ENCODE results near the gene CALCOCO1.

CALCOCO1 gene

DNA sequence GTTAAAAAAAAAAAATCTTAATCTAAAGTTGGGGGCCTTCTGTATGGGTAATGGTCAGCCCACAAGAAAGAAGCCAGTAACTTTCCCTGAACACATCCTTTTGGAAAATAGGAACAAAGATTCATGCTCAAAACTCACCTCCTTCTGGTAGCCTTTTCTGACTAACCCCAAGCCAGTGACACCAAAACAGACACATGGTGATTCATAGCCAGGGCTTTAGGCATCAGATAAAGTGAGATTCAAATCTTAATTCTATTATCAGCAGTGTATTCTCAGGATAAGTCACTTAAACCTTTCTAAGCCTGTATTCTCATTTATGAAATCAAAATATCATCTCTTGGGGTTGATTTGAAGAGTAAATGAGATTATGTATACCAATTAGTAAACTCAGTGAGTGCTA, 56.3 kb downstream of the CALCOCO1 start:
- H3F3A ChIP-seq (ENCODE audit: control insufficient read depth, insufficient read depth): no peaks in the 10 kb centered on the region
- H3K9me3 ChIP-seq (ENCODE audit: control insufficient read depth, insufficient read depth, low read length): no peaks in the 10 kb centered on the region
- no peak overlapping the region for H3K4me3 ChIP-seq (ENCODE audit: low read length)
- TF ChIP-seq, protein P1, sequence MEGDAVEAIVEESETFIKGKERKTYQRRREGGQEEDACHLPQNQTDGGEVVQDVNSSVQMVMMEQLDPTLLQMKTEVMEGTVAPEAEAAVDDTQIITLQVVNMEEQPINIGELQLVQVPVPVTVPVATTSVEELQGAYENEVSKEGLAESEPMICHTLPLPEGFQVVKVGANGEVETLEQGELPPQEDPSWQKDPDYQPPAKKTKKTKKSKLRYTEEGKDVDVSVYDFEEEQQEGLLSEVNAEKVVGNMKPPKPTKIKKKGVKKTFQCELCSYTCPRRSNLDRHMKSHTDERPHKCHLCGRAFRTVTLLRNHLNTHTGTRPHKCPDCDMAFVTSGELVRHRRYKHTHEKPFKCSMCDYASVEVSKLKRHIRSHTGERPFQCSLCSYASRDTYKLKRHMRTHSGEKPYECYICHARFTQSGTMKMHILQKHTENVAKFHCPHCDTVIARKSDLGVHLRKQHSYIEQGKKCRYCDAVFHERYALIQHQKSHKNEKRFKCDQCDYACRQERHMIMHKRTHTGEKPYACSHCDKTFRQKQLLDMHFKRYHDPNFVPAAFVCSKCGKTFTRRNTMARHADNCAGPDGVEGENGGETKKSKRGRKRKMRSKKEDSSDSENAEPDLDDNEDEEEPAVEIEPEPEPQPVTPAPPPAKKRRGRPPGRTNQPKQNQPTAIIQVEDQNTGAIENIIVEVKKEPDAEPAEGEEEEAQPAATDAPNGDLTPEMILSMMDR (IDR thresholded peaks at IDR 0.05; ENCODE audit: low read depth, low read length, poor library complexity, severe bottlenecking): no peak
- TF ChIP-seq EZH2phosphoT487 (IDR thresholded peaks at IDR 0.05; ENCODE audit: borderline replicate concordance, low read length): no peak
- H4K20me1 ChIP-seq (ENCODE audit: control insufficient read depth, insufficient read depth, low read depth, low read length): no peaks in the 10 kb centered on the region
- H3K9me2 ChIP-seq (replicated peaks; ENCODE audit: control insufficient read depth, low read length): no peaks in the 10 kb centered on the region
- no peak overlapping the region for H3K4me2 ChIP-seq (ENCODE audit: low read length)
- H3K4me1 ChIP-seq (ENCODE audit: control insufficient read depth, low read length): peaks cover 12% of the 10 kb centered on the region
- peaks cover 77% of the 10 kb centered on the region for H3K36me3 ChIP-seq (ENCODE audit: control insufficient read depth, low read length)
- peaks cover 24% of the 10 kb centered on the region for H3K79me2 ChIP-seq (ENCODE audit: control insufficient read depth, low read length)
- H3K27me3 ChIP-seq (ENCODE audit: control insufficient read depth, low read length): no peaks in the 10 kb centered on the region
- H3K27ac ChIP-seq (ENCODE audit: low read depth, low read length): no peak overlapping the region

DNA sequence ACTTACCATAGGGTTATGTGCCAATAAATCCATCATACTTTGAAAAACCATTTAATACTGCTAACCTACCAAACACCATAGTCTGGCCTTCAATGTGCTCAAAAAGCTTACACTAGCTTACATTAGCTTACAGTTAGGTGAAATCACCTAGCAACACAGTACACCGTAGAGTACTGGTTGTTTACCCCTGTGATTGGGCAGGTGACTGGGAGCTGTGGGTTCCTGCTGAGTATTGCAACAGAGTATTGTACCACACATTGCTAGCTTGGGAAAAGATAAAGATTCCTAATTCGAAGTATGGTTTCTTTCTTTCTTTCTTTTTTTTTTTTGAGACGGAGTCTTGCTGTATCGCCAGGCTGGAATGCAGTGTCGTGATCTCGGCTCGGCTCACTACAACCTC, 56.9 kb downstream of the CALCOCO1 start:
- H3K27ac ChIP-seq (ENCODE audit: low read depth, low read length): no peak overlapping the region
- peaks cover 20% of the 10 kb centered on the region for H3K79me2 ChIP-seq (ENCODE audit: control insufficient read depth, low read length)
- H3K4me3 ChIP-seq (ENCODE audit: low read length): no peak overlapping the region
- no peaks in the 10 kb centered on the region for H3F3A ChIP-seq (ENCODE audit: control insufficient read depth, insufficient read depth)
- no peak for TF ChIP-seq EZH2phosphoT487 (IDR thresholded peaks at IDR 0.05; ENCODE audit: borderline replicate concordance, low read length)
- TF ChIP-seq, protein P1 (IDR thresholded peaks at IDR 0.05; ENCODE audit: low read depth, low read length, poor library complexity, severe bottlenecking): no peak
- H3K36me3 ChIP-seq (ENCODE audit: control insufficient read depth, low read length): peaks cover 80% of the 10 kb centered on the region
- peaks cover 9% of the 10 kb centered on the region for H3K4me1 ChIP-seq (ENCODE audit: control insufficient read depth, low read length)
- no peaks in the 10 kb centered on the region for H4K20me1 ChIP-seq (ENCODE audit: control insufficient read depth, insufficient read depth, low read depth, low read length)
- H3K9me3 ChIP-seq (ENCODE audit: control insufficient read depth, insufficient read depth, low read length): no peaks in the 10 kb centered on the region
- no peak overlapping the region for H3K4me2 ChIP-seq (ENCODE audit: low read length)
- H3K27me3 ChIP-seq (ENCODE audit: control insufficient read depth, low read length): no peaks in the 10 kb centered on the region
- no peaks in the 10 kb centered on the region for H3K9me2 ChIP-seq (replicated peaks; ENCODE audit: control insufficient read depth, low read length)

DNA sequence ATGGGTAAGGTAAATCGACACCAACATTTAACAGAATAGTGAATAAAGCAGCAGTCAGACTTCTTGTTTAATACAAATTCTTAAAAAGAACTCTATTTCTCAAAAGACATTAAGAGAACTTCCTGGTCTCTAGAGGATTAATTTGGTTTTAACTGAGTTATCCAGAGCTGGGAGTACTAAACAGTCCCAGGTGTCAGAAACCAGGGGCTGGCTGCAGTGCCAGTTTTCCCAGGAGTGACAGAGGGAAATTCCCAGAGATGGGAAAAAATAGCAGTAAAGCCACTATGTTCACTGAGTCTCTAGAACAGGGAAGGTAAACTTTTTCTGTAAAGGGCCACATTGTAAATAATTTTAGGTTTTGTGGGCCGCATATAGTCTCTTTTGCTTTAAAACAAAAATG, 60.2 kb downstream of the CALCOCO1 start:
- Histone ChIP-seq H3K79me2 (ENCODE audit: control insufficient read depth, low read length) (peaks cover 4% of the 10 kb centered on the region; the same call in 1 of the 2 replicates), H4K20me1 (ENCODE audit: control insufficient read depth, insufficient read depth, low read depth, low read length) (no peaks in the 10 kb centered on the region), H3K4me3 (ENCODE audit: low read length) (no peak overlapping the region), H3K4me2 (ENCODE audit: low read length) (no peak overlapping the region), H3K9me2 (replicated peaks; ENCODE audit: control insufficient read depth, low read length) (no peaks in the 10 kb centered on the region), H3K27ac (ENCODE audit: low read depth, low read length) (no peak overlapping the region), H3K4me1 (ENCODE audit: control insufficient read depth, low read length) (no peaks in the 10 kb centered on the region), H3K27me3 (ENCODE audit: control insufficient read depth, low read length) (no peaks in the 10 kb centered on the region), H3K9me3 (ENCODE audit: control insufficient read depth, insufficient read depth, low read length) (no peaks in the 10 kb centered on the region), H3F3A (ENCODE audit: control insufficient read depth, insufficient read depth) (0 out of 2 replicates have a peak, but pooled peaks cover 5% of the 10 kb centered on the region), H3K36me3 (ENCODE audit: control insufficient read depth, low read length) (peaks cover 66% of the 10 kb centered on the region)
- TF ChIP-seq, protein P1 (IDR thresholded peaks at IDR 0.05; ENCODE audit: low read depth, low read length, poor library complexity, severe bottlenecking): no peak
- no peak for TF ChIP-seq EZH2phosphoT487 (IDR thresholded peaks at IDR 0.05; ENCODE audit: borderline replicate concordance, low read length)
